HG02588 (cell line): ENCODE results near the gene PAX6.

ENCODE experiments used
- ATAC-seq: cut with Tn5 transposase; IDR thresholded peaks from one replicate; pipeline ENCODE4 v1.9.1; 2021; ENCODE audit warnings: mild to moderate bottlenecking, moderate library complexity; ENCODE audit not compliant: unreplicated experiment

Gene PAX6

GRCh38 chr11:31798554-31799434 is 12.3 kb downstream of the PAX6 start:
- ATAC-seq, result no peak

- ATAC-seq, result no peak
These were observed 13.0 kb downstream of the PAX6 start for GRCh38 chr11:31798057-31798553.

- no peak for ATAC-seq
These were observed 13.7 kb downstream of the PAX6 start for GRCh38 chr11:31797190-31798056.

DNA sequence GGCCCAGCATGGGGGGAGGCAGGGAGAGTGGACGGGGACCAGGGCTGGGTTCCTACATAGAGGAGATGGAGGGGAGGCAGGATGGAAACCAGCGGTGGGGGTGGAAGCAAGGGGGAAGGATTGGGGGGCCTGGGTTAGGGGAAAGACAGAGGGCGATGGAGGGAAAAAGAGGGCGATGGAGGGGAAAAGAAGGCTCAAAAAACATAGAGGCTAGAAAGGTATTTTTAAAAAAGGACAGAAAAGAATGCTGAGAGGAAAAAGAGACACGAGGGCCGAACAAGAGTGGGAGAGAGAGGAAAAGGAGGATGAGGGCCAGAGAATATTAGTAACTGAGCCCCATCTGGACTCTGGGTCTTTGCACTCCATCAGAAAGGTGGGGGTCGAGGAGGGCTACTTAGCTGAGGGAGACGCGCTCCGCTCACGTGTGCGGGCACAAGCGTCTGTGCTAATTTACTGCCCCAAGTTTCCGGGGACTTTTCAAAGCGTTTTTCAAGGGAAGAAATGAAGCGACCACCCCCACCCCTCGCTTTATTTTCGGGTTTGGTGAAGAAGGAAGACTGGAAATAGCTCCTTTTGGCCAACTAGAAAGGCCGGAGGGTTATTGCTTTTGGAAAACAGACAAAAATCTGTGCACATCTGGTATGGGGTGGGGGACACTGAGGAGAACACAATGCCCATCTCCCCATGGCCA is 14.5 kb downstream of the PAX6 start:
- ATAC-seq, result no peak

- no peak for ATAC-seq
These were observed 15.2 kb downstream of the PAX6 start for GRCh38 chr11:31795706-31796498.

- ATAC-seq, result no peak
These were observed 16.6 kb downstream of the PAX6 start for GRCh38 chr11:31794548-31794947.

GRCh38 chr11:31793264-31793663 is 17.9 kb downstream of the PAX6 start:
- ATAC-seq, result no peak

GRCh38 chr11:31792456-31792855 is 18.7 kb downstream of the PAX6 start:
- no peak for ATAC-seq

DNA sequence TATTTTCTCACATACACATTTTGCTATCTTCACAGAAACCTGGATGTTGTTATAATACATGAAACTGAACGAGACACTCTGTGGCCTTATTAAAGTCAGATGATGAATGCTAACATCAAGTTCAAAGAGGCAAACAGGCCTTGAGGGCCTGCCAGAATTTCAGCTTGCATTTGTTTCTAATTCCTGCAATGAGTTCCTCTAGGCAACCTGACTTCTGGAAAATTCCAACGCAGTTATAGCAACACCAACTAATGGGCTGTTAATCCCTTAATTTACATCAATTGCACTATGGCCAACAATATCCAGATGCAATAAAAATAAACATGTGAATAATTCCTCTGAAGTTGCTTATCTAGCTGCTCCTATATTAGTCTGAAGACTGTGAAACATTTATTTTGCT is 19.1 kb downstream of the PAX6 start:
- ATAC-seq, result no peak

DNA sequence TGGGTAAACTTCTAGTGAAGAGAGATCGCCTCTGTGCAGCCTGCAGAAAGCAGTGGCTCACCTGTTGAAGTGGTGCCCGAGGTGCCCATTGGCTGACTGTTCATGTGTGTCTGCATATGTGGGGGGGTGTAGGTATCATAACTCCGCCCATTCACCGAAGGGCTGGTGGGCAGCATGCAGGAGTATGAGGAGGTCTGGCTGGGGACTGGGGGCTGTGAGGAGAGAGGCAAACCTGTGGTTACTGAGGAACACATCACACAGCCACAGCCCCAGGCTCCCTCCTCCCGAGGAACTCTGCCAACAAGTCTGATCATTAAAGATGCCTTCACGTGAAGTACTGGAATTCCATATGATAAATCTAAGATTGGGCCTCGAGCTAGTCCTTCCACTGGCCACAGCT is 20.5 kb downstream of the PAX6 start:
- ATAC-seq, result no peak

DNA sequence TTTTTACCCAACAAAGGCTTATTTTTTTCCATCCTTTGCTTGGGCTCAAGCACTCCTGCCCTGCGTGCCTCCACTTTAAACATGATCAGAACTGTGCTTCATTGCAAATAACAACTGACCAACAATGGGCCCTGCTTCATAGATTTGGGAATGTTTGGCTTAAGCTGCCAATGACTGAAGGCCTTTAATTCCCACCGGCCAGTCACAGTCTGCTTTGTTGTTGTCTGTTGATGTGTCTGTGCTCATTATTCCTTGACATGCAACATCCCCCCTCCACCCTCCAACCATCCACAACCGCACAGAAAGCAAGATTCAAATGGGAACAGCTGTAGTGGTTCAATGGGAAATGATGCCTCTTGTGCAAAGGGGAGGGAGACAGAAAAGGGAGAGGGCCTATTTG is 23.0 kb downstream of the PAX6 start:
- no peak for ATAC-seq

DNA sequence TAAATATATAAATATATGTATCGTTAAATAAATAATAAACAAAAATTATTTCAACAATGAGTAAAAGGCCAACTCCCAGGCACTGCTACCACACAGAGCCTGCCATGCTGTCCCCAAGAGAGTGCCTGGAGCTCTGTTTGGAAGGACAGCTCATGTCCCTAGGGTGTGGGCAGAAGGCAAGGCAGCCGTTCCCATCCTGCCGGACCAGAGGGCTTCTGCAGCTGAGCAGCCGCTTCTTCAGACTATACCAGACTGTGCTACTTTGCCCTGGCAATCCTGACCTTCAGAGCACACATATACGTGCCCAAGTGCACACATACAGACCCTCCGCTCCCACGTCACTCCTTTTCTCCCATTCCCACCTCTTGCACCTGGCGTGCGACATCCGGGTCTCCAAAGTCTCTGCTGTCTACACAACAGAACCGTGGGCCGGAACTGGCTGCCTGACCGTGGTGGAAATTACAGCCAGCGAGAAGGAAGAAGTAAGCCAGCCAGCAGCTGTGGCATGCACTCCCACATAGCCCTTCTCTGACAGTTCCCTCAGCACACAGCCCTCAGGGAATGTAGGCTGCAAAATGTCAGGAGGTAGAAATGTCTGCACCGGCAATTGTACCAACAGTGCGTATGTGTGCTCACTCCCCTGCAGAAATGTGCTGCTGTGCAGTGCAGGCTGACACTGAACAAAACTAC is 24.0 kb downstream of the PAX6 start:
- no peak for ATAC-seq

DNA sequence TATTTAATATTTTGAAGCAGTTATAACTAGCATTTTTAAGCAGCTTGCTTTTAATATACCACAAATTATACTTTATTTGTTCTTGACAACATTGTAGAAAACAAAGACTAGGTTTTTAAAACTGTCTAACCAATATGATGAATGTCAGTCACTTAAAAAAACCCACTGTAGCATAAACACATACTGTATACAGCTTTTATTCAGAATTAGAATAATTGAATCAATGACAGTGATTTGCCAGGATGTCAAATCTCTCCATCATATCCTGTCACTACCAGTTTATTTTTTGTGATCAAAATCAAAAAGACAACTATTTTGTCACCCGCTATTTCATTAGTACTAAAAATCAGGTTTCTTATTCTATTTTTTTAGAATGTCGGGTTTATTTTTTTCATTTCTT is 26.5 kb downstream of the PAX6 start:
- no peak for ATAC-seq

DNA sequence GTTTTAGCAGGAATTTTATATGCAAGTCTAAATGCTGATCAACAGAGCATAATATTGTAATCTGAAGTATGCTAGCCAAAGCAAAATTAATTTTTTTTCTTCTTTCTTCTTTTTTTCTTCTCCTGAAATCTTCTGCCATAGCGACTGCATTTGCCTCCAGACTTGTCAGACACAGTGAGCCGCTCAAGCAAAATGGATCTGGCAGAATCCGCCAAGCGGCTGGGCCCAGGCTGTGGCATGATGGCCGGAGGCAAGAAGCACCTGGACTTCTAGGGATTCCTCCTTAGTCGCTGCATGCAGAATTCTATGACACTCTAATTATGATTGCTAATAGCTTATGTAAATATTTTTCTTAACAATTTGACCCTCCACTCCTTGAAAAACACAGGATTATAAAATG is 27.9 kb downstream of the PAX6 start:
- no peak for ATAC-seq

- no peak for ATAC-seq
These were observed 28.9 kb downstream of the PAX6 start for GRCh38 chr11:31782257-31782656.

- no peak for ATAC-seq
These were observed 30.6 kb downstream of the PAX6 start for GRCh38 chr11:31780480-31780971.

DNA sequence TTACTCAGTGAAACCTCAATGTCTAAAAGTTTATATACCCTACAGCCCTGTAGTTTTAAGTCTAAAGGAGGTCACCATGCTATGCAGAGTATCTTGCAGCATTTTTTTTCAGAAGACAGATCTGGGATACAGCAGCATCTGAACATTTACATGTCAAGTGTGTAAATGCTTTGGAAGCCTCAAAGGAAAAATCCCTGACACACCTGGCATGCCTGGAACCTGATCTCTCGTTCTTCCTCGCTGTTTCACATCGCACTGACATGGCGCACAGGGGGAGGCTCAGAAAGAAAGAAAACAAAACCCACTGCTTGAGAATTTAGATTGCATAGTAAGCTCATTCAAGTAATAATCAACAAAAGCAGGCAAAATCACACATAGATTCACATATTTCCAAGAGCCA is 31.0 kb downstream of the PAX6 start:
- ATAC-seq, result no peak

DNA sequence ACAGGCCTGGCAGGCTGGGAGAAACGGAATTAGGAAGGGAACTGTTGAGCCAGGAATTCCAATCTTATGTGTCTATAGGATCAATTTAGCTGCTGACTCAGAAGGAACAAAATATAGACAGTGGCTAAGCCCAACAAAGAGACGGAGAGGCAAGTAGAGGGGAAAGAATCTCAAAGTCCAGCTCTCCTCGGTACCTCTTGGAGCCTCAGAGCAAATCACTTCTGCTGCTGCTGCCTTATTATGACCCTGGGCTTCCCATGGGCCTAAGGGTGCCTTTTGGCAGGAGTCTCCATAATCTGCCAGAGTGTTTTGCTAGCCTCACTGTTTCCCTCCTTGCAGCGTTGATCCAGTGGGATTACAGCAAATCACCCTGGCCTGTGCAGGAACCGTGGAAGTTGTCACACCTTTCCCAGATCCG is 31.7 kb downstream of the PAX6 start:
- no peak for ATAC-seq

DNA sequence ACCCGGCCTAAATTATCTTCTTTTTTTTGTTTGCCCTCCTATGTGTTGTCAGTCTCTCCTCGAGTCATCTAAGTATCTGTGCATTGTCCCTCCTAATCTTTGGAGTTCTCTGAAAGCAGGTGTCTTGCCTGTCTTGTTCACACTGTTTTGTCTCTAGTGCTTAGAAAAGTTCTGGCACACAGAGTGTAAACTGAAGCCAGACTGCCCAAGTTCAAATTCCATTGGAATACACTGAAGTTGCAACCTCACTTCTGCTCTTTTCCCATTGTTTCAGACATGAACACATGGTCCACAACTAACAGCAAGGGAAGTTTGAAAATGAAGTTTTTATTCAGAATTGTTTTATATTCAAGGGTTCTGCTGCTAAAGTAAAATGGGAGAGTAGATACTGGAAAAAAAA is 38.7 kb downstream of the PAX6 start:
- no peak for ATAC-seq
